AG09319 (cell line): ENCODE results near the gene TICAM2.

Experiments used
- DNase-seq: peaks from one replicate; pipeline ENCODE4 v3.0.0-alpha.2; 2010; ENCODE audit warnings: low read depth; ENCODE audit errors: extremely low read depth
- TF ChIP-seq, protein P1 (sequence below): IDR thresholded peaks from 2 replicates; pipeline ENCODE4 v1.5.1; 2011; ENCODE audit warnings: low read depth, mild to moderate bottlenecking, inconsistent platforms, low read length, moderate library complexity

TICAM2 gene

DNA sequence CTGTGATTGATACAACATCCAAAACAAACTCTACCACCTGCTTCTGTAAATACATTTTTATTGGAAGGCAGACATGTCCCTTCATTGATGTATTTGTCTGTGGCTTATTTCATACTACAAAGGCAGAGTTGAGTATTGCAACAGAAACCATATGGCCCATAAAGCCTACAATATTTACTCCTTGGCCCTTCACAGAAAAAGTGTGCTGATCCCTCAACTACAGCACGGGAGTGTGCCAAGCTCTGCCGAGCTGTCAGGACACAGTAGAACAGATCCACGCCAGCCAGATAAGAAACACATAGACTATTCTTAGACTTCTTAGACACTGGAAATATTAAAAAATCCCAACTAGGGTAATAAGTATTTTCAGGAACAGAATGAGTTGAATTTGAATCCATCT is 13.2 kb downstream of the TICAM2 start:
- TF ChIP-seq, protein P1, sequence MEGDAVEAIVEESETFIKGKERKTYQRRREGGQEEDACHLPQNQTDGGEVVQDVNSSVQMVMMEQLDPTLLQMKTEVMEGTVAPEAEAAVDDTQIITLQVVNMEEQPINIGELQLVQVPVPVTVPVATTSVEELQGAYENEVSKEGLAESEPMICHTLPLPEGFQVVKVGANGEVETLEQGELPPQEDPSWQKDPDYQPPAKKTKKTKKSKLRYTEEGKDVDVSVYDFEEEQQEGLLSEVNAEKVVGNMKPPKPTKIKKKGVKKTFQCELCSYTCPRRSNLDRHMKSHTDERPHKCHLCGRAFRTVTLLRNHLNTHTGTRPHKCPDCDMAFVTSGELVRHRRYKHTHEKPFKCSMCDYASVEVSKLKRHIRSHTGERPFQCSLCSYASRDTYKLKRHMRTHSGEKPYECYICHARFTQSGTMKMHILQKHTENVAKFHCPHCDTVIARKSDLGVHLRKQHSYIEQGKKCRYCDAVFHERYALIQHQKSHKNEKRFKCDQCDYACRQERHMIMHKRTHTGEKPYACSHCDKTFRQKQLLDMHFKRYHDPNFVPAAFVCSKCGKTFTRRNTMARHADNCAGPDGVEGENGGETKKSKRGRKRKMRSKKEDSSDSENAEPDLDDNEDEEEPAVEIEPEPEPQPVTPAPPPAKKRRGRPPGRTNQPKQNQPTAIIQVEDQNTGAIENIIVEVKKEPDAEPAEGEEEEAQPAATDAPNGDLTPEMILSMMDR, result no peak
- DNase-seq, result no peak

- DNase-seq, result no peak
- TF ChIP-seq, protein P1, result no peak
Measured at GRCh38 chr5:115588640-115589039, 13.6 kb downstream of the TICAM2 start.

GRCh38 chr5:115586525-115587146 is 15.6 kb downstream of the TICAM2 start:
- DNase-seq, result no peak
- TF ChIP-seq, protein P1, result peak; percentile 31

DNA sequence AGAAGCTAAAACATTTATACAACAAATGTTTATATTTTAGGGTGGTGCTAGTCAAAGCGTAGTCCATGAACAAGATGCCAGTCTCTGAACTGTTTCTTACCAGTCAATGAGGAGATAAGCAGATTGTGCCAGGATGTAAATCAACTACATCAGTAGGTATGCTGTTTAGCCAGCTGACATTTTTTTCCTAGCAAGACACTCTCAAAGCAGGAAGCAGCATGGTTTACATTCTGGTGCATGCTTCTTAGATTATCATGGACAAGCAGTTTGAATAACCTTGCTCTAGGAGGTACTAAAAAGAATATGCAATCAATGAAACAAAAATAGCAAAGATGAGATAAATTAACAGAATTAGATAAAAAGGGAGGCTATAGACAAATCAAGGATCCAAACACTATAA is 17.0 kb downstream of the TICAM2 start:
- no peak for DNase-seq
- TF ChIP-seq, protein P1, result no peak

DNA sequence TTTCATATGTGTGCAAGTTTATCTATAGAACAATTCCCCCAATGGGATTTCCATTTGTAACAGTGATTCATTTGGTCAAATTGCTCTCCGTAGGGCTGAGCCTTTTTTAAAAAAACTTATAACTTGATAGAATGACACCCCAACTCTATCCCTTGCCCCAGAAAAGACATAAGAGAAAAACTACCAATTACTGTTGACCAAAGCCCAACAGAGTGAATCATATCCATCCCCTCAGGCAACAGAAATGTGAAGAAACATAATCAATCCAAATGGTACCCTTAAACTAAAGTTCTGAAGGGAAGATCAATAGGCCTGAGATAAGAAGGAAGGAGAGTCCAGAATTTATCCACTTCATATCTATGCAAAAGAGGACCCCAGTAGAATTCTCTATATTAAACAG is 17.8 kb downstream of the TICAM2 start:
- TF ChIP-seq, protein P1, result no peak
- no peak for DNase-seq

- no peak for DNase-seq
- TF ChIP-seq, protein P1, result no peak
Measured at GRCh38 chr5:115583474-115583873, 18.8 kb downstream of the TICAM2 start.

DNA sequence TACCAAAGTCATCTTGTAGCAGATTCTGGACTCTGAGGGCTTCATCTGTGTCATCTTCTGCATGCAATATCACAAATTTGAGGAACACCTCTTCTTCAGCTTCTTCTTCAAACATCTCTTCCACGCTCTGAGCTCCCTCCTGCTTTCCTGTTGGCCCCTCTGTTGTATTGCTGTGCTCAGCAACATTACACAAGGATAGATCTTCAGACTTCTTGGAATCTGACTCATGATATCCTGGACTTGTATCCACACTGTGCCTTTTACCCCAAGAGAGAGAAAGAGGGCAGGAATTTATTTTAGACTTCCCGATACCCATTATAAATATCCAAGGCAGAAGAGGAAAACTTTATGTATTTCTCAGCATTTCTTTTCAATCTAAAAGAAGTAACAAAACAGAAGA is 21.3 kb downstream of the TICAM2 start:
- DNase-seq, result no peak
- TF ChIP-seq, protein P1, result no peak
